Sigmoid colon (tissue), 7 donors: Measurements from ENCODE around the gene KIF26A. TPM values are rescaled to one million over a fixed set of nuclear protein-coding genes. Genes with fewer than 3 reads are reported as not detected.

Experiments used
- DNase-seq: peaks from one replicate; pipeline ENCODE4 v3.0.0-alpha.2; 2019
- H3K27ac ChIP-seq, 4 donors: fragments of 200-600 bp; sonication (generic); one replicate each; pipeline ENCODE4 v1.5.1; 2016 to 2019; ENCODE audit warnings: mild to moderate bottlenecking in 1 of 4
- H3K27me3 ChIP-seq, 3 donors: fragments of 200-600 bp; sonication (generic); one replicate each; pipeline ENCODE4 v1.5.1; 2019; ENCODE audit warnings: mild to moderate bottlenecking in 1 of 3
- H3K36me3 ChIP-seq, 4 donors: fragments of 200-600 bp; sonication (generic); one replicate each; pipeline ENCODE4 v1.5.1; 2016 to 2019
- H3K4me1 ChIP-seq, 4 donors: fragments of 200-600 bp; sonication (generic); one replicate each; pipeline ENCODE4 v1.5.1; 2017 to 2019
- H3K4me3 ChIP-seq, 4 donors: fragments of 200-600 bp; sonication (generic); one replicate each; pipeline ENCODE4 v1.5.1; 2017 to 2019; ENCODE audit warnings: mild to moderate bottlenecking in 2 of 4, moderate library complexity in 1 of 4
- H3K9me3 ChIP-seq, 4 donors: fragments of 200-600 bp in 3 of 4; sonication (generic) in 3 of 4; one replicate each; pipeline versions ENCODE4 v1.5.1 to v1.6.1; 2013 to 2019
- EP300 ChIP-seq, 4 donors: sonication (generic); formaldehyde crosslinking; IDR thresholded peaks; one replicate each; pipeline ENCODE4 v1.6.1; 2017; ENCODE audit warnings: antibody characterized with exemption in 4 of 4
- POLR2A ChIP-seq, 2 donors: fragments of 450-650 bp; IDR thresholded peaks; one replicate each; pipeline ENCODE4 v1.6.1; 2016; ENCODE audit warnings: antibody characterized with exemption in 2 of 2, mild to moderate bottlenecking in 2 of 2, moderate library complexity in 2 of 2
- POLR2AphosphoS5 ChIP-seq, 4 donors: sonication (generic); formaldehyde crosslinking; IDR thresholded peaks; one replicate each; pipeline ENCODE4 v1.6.1; 2017; ENCODE audit warnings: antibody characterized with exemption in 4 of 4
- WGBS, 2 donors: extraction: QIAGEN DNeasy Blood & Tissue Kit; methylation state at CpG; one replicate each; pipeline ENCODE4 v1.1.7; 2013; 5-methylcytosine and 5-hydroxymethylcytosine counted together
- intact Hi-C: fragments of 100-400 bp; cut with DNase I; formaldehyde crosslinking; loops from one replicate; pipeline ENCODE4 v1.15.1; 2023
- polyA plus RNA-seq, 3 donors: library from polyadenylated mRNA; stranded (reverse); fragments of 200-250 nt; gene quantifications; one replicate each; pipeline ENCODE4 v1.2.3, GENCODE V29; 2013
- total RNA-seq, 4 donors: library from RNA; depleted of rRNA; stranded (reverse); fragments of >200 nt; gene quantifications; one replicate each; pipeline ENCODE4 v1.1.0, GENCODE V29; 2016
- TF ChIP-seq, protein P1 (sequence below), 4 experiments: fragments of 450-650 bp in 3 of 4; fragments of 200-600 bp in 1 of 4; IDR thresholded peaks; one replicate each; pipeline ENCODE4 v1.5.1; 2016 to 2019; ENCODE audit warnings: antibody characterized with exemption in 4 of 4, mild to moderate bottlenecking in 3 of 4, moderate library complexity in 2 of 4
- donor health status: healthy with polysubstance abuse.
- donor health status: Bipolar disorder and iron deficiency.
- donor health status: healthy.

KIF26A gene
- total and polyA plus RNA-seq, 7 donors, result 0.60 to 4.2 (median 2.1) TPM

- peaks cover 0 to 7% (median 1%) of the 10 kb centered on the region in 4 donors for H3K9me3 ChIP-seq
- H3K4me3 ChIP-seq, result no peak overlapping the region
- DNase-seq, result peak; percentile 39
- peaks cover 0 to 19% (median 6%) of the 10 kb centered on the region in 4 donors for H3K4me1 ChIP-seq
- intact Hi-C loops, result no loop called here
- H3K36me3 ChIP-seq, result no peaks in the 10 kb centered on the region
- TF ChIP-seq POLR2AphosphoS5 (IDR thresholded peaks at IDR 0.05) (no peak), POLR2A (IDR thresholded peaks at IDR 0.05) (no peak), EP300 (IDR thresholded peaks at IDR 0.05) (no peak)
- peaks cover 0 to 15% (median 0%) of the 10 kb centered on the region in 3 donors for H3K27me3 ChIP-seq
- H3K27ac ChIP-seq, result no peak overlapping the region
- WGBS, 2 donors, result 82 to 85% methylated on average over 17 of the region's 17 CpGs
Observed at GRCh38 chr14:104226421-104227383, 88.3 kb downstream of the KIF26A start.

DNA sequence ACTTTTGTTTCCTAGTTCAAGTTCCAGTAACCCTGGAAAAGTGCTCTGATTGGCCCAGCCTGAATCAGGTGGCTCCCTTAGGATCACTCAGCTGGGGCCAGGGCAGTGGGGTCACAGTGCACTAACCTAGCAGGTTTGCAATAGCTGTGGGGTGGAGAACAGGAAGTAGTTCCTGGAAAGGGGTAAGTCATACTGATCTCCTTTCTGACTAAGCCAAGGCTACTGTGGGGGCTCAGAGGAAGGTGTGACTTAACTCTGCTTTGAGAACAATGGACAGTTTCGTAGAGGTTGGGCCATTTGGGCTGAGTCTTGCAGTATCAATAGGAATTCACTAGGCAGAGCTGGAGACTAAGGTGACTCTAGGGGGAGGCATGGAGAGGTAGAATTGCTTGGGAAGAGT is 89.4 kb downstream of the KIF26A start:
- TF ChIP-seq, protein P1, sequence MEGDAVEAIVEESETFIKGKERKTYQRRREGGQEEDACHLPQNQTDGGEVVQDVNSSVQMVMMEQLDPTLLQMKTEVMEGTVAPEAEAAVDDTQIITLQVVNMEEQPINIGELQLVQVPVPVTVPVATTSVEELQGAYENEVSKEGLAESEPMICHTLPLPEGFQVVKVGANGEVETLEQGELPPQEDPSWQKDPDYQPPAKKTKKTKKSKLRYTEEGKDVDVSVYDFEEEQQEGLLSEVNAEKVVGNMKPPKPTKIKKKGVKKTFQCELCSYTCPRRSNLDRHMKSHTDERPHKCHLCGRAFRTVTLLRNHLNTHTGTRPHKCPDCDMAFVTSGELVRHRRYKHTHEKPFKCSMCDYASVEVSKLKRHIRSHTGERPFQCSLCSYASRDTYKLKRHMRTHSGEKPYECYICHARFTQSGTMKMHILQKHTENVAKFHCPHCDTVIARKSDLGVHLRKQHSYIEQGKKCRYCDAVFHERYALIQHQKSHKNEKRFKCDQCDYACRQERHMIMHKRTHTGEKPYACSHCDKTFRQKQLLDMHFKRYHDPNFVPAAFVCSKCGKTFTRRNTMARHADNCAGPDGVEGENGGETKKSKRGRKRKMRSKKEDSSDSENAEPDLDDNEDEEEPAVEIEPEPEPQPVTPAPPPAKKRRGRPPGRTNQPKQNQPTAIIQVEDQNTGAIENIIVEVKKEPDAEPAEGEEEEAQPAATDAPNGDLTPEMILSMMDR (IDR thresholded peaks at IDR 0.05), result no peak
- no peak for TF ChIP-seq POLR2A (IDR thresholded peaks at IDR 0.05)
- no peak for TF ChIP-seq POLR2AphosphoS5 (IDR thresholded peaks at IDR 0.05)
- TF ChIP-seq EP300 (IDR thresholded peaks at IDR 0.05), result no peak
- intact Hi-C loops, result no loop called here
- 78 to 91% methylated on average over 1 of the region's 1 CpG for WGBS, 2 donors
- Histone ChIP-seq H3K4me1 (peaks cover 0 to 19% (median 6%) of the 10 kb centered on the region in 4 donors), H3K27me3 (peaks cover 0 to 10% (median 0%) of the 10 kb centered on the region in 3 donors), H3K9me3 (peaks cover 0 to 7% (median 1%) of the 10 kb centered on the region in 4 donors), H3K4me3 (no peak overlapping the region), H3K36me3 (no peaks in the 10 kb centered on the region), H3K27ac (no peak overlapping the region)
- DNase-seq, result no peak

- intact Hi-C loops, result no loop called here
- peaks cover 0 to 18% (median 6%) of the 10 kb centered on the region in 4 donors for H3K4me1 ChIP-seq
- no peak overlapping the region for H3K4me3 ChIP-seq
- peaks cover 0 to 6% (median 0%) of the 10 kb centered on the region in 3 donors for H3K27me3 ChIP-seq
- no peak overlapping the region for H3K27ac ChIP-seq
- H3K9me3 ChIP-seq, result peaks cover 0 to 7% (median 1%) of the 10 kb centered on the region in 4 donors
- WGBS, 2 donors, result 74 to 82% methylated on average over 7 of the region's 7 CpGs
- no peak for DNase-seq
- no peaks in the 10 kb centered on the region for H3K36me3 ChIP-seq
- no peak for TF ChIP-seq POLR2A (IDR thresholded peaks at IDR 0.05)
- no peak for TF ChIP-seq POLR2AphosphoS5 (IDR thresholded peaks at IDR 0.05)
- no peak for TF ChIP-seq EP300 (IDR thresholded peaks at IDR 0.05)
- TF ChIP-seq, protein P1 (IDR thresholded peaks at IDR 0.05), result no peak
Observed at GRCh38 chr14:104228221-104228620, 89.8 kb downstream of the KIF26A start.

GRCh38 chr14:104228716-104229533 is 90.5 kb downstream of the KIF26A start:
- H3K27ac ChIP-seq, result peak overlapping the region in 2 of 4 donors; percentile 14 to 50
- H3K4me3 ChIP-seq, result no peak overlapping the region
- peaks cover 0 to 14% (median 6%) of the 10 kb centered on the region in 4 donors for H3K4me1 ChIP-seq
- TF ChIP-seq POLR2A (IDR thresholded peaks at IDR 0.05), result no peak
- TF ChIP-seq POLR2AphosphoS5 (IDR thresholded peaks at IDR 0.05), result no peak
- TF ChIP-seq EP300 (IDR thresholded peaks at IDR 0.05), result no peak
- TF ChIP-seq, protein P1 (IDR thresholded peaks at IDR 0.05), result no peak
- H3K27me3 ChIP-seq, result peaks cover 0 to 3% (median 0%) of the 10 kb centered on the region in 3 donors
- WGBS, 2 donors, result 63 to 86% methylated on average over 17 of the region's 17 CpGs
- peaks cover 0 to 7% (median 1%) of the 10 kb centered on the region in 4 donors for H3K9me3 ChIP-seq
- DNase-seq, result no peak
- no peaks in the 10 kb centered on the region for H3K36me3 ChIP-seq
- intact Hi-C loops, result no loop called here
